Measurements from ENCODE around the gene PFKFB3.

GRCh38 chr10:6177880-6178281 is 24.9 kb upstream of the PFKFB3 start:
- TF ChIP-seq POLR2A (IDR thresholded peaks at IDR 0.05) (no peak), CTCF (IDR thresholded peaks at IDR 0.05) (no peak), EP300 (IDR thresholded peaks at IDR 0.05) (no peak), POLR2AphosphoS5 (IDR thresholded peaks at IDR 0.05) (no peak)

All from gastroesophageal sphincter (tissue), 3 donors.